HS-5 (cell line): ENCODE measurements around the gene HBS1L.

ENCODE experiments used
- DNase-seq: peaks from one replicate; pipeline ENCODE4 v3.0.0-alpha.2; 2012; ENCODE audit warnings: low read depth

HBS1L gene

DNA sequence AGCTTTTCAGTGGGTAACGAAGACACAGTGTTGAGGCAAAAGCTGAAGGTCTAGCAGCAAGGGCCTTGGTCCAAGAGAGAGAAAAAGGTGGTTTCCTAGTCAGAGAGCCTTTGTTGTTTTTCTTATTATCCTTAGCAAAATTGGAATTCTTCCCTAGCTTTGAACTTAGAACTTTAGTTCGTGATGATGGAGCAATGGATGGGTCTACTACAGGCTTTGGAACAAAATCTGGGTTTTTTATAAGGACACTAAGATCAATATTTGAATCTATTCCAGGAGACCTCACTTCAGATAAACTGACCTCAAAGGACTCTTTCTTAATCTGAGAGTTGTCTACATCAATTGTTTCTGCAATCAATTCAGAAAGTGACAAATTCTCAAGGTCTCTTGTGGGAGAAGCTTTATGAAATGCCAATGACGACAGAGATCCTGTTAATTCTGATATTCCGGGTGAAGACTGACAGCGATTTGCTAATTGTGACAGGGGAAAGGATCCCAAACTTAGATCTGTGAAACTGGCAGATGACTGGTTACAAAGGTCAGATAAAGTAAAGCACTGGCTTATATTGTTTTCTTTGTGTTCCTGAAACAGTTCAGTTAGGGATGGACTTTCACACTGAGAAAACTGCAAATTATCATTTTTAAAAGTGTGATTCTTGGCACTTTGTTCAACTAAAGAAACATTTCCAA lies 17.7 kb downstream of the HBS1L start:
- no peak for DNase-seq

DNA sequence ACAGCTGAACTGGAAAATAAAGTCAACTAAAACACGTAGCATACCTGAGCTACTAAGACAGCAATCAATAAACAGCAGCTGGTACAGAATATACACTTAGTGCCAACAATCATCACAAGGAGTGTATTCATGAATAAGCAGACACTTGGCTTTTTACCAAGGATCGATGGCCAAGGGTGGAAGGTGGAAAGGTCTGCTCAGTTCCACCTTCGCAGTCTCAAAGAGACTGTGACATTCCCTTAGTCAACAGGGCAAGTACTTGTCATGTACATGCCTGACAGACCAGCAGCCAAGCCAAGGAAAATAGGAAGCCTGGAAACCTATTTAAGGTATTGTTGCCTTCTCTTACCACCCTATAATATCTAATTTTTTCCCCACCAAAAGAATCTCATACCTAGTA lies 21.4 kb downstream of the HBS1L start:
- no peak for DNase-seq

DNA sequence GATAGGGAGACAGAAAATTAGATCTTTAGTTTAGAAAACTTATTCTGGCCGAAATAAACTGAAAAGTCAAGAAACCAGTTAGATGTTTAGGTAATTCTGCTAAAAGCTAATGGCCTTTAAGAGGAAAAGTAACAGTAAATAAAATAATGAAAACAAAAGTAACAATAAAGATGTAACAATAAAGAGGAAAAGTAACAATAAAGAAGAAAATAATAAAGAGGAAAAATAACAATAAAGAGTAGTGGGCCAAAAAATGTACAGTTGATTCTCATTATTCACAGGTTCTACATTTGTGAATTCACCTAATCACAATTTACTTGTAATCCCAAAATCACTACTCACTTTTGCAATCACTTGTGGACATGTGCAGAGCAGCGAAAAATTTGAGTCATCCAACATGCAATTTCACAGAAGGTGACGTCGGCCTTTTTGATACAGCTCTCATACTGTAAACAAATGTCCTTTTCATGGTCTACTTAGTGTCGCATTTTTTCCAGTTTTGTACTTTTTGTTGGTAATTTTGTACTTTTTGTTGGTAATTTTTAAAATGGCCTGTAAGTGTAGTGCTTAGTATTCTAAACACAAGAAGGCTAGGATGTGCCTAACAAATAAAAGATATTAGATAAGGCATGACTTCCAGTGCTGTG lies 24.0 kb downstream of the HBS1L start:
- DNase-seq: no peak

DNA sequence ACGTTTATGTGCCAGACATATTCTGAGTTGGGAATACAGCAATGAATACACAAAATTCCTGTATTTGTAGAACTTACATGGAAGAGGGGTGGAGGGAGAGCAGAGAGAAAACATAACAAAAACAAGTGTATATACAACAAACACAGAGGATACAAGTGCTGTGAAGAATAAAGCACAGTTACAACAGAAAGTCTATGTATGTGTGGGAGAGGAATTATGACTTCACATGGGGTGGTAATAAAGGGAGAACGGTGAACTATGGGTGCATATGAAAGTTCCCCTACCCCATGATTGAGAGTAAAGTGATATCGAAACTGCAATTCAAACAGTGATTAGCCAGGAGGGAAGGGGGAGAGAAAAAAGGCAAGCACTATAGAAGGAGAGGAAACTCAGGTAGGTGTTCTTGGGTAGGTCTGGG lies 24.6 kb downstream of the HBS1L start:
- DNase-seq: no peak

DNA sequence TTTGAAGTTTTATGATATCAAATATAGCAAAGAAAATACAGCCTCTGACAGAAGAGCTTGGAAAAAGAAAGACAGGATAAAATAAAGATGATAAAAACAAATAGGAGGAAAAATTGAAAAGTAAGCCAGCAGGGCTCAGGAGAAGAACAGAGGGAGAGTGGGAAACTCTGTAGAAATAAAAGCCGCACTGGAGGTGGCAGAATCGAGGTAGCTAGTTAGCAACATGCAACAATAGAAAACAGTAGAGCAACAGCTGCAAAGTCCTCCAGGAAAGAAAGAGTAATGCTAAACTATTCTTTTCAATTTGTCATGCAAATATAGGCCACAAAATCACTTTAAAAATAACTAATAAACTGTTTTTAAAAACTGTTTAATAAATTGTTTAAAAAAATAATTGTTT lies 28.8 kb downstream of the HBS1L start:
- DNase-seq: no peak

DNA sequence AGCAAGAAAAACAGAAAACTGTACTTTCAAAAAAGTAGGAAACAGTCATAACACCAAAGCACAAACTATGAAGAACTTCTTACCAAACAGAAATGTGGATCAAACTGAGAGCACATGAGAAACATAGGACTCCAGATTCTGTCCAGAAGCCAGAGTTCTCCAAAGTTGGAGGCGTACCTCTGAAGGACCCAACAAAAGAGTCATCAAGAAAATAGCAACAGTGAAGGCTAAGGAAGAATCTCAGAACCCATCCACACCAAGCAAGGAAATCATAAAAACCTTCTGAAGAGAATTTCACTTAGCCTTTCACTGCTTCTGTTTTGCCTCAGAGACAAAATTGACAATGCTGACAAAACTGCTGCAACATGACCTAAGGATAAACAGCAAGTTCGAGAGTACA lies 29.4 kb downstream of the HBS1L start:
- no peak for DNase-seq

DNA sequence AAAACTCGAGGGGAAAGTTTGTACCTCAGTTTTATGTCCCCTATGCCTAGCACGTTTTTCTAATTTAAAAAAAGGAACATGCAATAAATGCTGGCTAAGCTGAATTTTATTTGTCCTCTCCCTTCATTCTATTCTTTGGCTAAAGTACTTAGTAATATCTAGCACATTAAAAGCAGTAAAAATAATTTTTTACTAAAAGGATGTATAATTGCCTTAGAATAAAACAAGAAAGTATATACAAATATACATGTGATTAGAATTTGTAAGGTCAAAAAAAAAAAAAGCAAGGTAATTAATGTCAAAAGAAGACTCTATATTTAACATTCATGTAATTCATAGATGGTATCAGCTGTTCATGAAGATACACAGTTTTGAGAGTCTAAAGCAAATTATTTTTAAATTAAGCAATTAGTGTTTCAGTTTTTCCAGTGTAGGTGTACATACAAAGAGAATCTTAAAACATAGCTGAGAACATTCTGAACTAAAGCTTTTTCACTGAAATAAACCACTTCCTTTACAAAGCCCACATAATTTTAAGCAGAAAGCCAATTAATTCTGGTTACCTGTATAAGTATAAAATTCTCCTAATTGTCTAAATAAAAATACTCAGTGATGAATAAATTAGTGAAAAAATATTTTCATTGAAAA lies 32.4 kb downstream of the HBS1L start:
- no peak for DNase-seq

DNA sequence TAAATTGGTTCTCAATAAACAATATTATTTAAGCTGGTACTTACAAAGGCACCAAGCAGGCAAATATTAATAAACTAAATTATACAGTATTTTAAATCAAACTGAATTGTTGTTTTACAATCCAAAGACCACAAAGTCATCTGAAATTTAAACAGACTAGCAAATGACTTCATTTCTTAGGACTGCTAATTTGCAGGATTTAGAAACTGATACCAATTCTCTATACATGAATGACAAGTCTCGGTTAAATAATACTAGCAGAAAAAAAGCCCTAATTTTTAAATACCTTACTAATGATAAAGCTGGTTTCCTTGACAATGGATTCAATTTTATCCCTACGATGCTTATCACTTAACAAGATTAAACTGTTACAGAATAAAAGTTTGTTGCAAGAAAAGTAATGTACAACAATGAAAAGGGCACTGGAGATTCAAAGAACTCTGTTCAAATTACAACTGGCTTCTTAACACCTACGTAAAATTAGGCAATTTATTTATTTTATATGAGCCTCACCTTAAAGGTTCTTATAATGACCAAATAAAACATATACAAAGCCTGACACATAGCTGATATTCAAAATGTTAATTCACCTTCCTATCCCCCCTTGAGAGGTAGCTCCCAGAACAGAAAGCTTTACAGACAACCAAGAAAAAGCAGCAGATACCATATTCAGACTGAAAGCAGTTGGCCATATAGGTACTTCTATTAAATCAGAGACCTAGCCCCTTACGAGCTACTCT lies 33.1 kb downstream of the HBS1L start:
- DNase-seq: no peak

DNA sequence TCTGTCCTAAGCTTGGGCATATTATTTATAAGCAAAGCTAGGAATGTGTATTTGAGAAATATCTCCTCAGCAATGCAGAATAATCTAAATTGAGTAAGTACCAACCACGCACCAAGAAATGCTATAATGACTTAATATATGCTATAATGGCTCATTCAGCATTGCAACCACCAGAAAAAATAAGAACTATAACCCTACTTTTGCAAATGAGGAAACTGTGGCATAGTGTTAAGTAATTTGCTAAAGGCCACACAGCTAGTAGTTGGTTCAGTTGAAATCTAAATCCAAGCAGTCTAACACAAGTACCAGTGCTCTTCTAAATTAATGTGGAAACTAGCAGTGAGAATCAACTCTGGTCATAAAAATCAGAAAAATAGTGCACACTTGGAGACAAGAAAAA lies 35.7 kb downstream of the HBS1L start:
- DNase-seq: no peak

DNA sequence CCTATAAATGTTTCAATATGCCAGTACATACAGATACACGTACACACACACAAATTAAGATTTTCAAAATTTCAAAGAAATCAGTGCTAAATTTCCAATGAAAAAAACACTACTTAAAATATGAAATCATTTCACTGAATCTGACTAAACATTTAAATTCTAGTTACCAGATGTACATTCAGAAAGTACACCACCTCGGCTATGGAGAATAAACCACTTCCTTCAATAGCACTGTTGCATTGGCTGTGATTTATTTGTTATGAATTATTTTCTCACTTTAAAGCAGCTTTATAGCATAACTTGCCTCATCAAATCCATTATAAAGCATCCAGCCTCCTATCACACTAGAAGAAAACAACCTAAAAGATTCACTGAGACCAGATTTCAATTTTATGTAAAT lies 36.6 kb downstream of the HBS1L start:
- DNase-seq: no peak

DNA sequence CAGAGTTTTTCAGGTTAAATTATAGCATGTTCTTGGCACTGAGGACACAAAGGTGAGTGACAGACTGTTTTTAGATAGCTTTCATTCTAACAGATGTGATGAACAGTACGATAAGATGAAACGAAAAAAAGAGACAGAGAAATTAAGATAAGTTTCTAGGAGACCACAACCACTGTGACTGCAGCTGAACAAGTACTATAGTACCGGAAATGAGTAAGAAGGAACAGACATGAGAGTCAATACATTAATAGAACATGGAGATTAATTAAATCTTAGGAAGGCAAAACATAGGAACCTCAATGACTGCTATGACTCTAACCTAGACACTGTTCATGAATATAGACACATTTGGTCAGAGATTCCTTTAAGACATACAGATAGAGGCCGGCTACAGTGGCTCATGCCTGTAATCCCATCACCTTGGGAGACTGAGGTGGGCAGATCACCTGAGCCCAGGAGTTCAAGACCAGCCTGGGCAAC lies 40.2 kb downstream of the HBS1L start:
- no peak for DNase-seq

DNA sequence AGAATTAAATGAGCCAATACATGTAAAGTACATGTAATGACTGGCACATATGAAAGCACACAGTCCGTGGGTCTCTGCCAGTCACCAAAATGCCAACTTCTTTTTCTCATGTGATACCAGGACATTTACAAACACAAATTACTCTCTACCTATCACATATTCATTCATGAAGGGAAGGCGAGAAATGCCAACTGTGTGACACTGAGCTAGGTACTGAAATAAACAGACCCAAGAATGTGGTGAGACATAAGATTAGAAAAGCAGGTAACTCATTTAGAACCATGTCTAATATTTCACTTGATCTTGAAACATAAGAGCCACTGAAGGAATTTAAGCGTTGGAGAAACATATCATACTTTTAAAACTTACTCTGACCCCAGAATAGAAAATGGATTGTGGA lies 41.4 kb downstream of the HBS1L start:
- no peak for DNase-seq

DNA sequence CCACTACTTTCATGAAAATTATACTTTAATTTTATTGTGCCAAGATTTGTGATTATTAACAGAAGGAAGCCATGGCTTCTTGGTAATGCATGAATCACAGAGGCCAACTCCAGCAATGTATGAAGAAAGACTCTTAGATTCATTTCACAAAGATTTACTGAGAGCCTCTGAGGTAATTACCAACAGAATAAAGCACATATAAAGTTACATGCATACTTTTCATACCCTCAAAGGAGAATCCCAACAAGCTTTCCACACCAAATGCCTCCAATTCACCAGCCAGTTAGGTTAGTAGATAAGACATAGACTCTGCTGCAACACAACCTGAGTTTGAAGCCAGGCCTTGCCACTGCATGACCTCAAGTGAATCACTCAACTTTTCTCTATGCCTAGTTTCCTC lies 41.9 kb downstream of the HBS1L start:
- peak; percentile 40 for DNase-seq

DNA sequence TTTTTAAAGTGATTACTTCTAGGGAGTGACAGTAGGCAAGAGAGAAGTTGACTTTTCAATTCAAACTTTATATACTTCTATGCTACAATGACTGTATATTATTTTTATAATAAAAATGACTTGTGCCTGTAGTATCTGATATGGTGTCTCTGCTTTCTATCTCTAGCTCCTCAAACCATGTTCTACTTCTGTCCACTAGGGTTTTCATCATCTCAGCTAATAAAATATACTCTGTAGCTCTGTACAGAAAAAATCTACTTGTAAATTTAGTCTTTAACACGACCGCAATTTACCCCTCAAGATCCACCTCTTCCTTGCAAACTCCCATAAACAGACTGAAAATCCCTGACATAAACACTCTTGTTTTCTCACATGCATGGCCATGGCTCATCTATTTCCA lies 42.3 kb downstream of the HBS1L start:
- no peak for DNase-seq

DNA sequence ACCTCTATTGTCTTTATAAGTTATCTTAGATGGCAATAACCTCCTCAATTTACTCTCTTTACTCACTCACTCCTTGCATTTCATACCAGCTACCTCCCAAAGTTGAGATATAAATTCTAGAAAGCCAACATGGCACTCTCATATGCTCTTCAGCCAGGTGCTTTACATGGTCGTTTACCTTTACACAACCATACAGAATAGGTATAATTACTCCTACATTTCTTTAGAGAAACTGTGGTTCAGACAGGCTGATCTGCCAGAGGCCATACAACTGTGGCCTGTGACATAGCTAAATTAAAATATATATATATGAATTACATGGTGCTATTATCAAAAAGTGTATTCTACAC lies 45.7 kb downstream of the HBS1L start:
- DNase-seq: no peak

DNA sequence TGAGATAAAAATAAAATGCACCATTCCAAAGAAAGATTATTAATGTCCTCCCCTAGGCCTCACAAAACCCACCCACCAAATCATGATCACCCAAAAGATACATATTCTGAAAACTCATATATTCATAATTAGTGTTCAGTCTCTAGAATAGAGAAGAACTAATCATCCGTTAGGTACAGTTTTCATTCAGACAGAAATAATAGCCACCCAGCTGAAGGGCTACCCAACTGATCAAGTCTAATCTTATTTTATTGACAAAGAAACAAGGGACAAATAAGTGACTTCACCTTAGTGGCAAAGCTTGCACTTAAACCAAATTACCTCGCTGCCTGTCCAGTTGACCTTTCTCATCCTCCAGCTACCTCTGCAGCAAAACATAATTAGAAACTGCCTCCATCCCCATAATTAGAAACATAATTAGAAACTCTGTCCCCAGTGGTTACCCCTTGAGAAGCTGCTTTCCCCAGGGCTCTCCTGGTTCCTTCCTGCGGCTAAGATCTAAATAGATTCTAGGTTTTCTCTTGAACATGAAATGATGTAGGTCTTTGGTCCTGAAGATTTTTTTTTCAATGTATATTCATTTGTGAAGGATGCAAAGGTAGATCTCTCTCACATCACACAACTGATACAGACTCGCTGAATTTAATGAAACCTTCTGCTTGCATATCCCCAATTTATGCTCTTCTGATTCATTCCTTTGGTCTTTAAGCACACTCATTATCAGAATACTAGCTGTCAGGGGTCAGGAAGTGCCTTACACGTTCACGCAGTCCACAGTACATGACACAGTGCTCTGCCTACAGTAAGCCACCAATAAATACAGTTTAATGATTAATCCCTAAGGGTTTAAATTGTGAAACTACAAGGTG lies 46.3 kb downstream of the HBS1L start:
- DNase-seq: no peak

DNA sequence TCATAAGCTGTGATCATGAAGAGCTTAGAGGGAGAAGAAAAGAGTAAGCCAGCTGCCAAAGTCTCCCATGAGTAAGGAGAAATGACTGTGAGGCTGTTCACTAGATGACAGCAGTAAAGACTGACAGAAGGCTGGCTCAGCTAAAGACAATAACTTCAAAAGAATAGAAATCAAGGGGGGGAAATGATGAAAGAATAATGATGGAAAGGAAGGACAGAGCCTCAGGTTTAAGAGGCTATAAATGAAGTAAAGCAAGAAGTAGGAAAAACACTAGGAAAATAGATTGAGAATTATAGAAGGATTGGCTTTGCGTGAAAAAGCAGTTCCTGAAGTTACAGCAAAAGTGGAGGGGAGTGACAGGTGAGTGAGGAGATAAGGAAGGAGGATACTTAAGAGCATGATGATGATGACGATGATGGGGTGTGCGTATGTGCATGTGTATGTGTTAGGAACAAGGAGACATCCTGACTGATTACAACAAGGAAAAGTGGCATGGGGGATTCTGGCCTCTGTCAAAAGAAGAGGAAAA lies 48.2 kb downstream of the HBS1L start:
- no peak for DNase-seq

DNA sequence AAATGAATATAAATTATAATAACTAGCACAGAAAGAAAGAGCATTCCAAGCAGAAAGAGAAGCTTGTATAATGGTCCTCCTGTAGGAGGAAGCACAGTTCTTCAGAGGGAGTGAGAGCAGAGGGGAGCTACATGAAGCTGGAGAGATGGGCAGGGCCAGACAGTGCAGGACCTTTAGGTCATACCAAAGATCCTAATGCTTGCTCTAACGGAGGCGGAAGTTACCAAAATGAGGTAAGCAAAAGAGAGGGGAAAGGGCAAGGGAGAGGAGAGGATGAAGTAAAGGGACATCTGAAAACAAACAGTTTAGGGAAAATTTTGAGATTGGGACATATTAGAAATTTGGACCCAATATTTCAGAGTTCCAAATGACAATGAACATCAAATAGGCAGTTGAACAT lies 50.2 kb downstream of the HBS1L start:
- DNase-seq: no peak

DNA sequence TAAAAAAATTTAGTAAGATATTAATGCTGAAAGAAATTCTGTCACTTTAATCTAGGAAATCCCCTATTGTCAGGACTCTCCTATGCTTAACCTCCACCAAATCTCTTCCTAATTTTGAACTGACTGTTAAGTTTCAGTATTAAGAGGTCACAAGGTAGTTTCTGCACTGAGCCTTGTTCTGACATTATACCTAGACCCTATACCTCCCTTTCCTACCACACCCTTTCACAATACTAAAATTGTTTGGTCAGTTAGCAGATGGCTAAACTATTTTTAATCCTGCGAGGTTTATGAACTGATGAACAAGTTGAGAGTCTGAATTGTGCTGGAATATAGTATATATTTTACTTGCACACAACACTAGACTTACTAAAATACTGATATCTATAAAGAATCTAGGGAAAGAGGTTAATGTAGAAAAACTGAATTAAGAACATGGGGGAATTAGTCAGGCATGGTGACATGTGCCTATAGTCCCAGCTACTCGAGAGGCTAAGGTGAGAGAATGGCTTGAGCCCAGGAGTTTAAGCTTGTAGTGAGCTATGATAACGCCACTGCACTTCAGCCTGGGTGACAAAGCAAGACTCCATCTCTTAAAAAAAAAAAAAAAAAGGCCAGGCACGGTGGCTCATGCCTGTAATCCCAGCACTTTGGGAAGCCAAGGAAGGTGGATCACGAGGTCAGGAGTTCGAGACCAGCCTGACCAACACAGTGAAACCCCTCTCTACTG lies 51.5 kb downstream of the HBS1L start:
- no peak for DNase-seq

DNA sequence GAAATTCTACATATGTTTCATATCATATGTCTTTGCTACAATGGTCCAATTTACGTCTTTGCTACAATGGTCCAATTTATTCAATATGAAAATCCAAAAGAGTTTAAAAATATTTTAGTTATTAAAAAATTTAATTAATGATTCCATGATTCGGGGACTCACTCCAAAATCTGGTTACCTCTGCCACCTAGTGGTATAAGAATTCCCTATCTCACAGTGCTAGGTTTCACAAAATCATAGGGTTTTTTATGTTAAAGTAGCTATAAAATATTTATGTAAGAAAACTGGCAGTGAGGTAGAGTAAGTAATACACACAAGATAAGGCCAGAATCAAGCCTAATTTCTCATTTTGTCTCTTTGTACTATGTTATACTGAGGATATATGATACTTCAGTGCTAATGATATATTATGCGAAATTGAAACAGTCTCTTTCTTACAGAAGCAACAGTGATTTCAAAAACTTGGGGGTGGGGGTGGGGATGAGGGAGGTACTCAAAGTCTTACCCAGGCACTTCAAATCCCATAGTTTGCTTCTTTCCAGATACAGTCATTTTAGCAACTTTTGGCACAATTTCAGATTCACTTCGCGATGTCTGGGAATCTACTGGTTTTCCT lies 52.3 kb downstream of the HBS1L start:
- no peak for DNase-seq

DNA sequence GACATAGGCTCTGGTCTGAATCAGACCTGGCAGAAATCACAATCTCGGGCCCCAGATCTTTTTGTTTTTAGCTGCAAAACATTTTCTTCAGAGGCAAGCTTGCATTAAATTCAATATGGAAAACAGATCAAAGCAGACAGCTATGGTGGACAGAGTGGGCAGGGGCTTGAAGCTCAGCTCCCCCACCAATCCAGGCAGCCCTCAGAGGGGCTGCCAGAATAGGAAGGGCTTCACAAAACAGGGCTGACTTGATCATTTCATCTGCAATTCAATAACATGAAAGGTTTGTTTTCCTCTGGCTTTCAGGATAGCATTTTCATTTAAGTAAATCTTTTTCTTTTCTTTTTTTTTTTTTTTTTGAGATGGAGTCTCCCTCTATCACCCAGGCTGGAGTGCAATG lies 55.5 kb downstream of the HBS1L start:
- no peak for DNase-seq
